Measurements from ENCODE around the gene ATP5ME. TPM values are rescaled to one million over a fixed set of nuclear protein-coding genes. Genes with fewer than 3 reads are reported as not detected.
A peak's percentile ranks its signal among the peaks of the same experiment; 100 is the strongest.

Gene ATP5ME
- total and polyA plus RNA-seq, 2 of the 13 experiments (the other 11 are each of a cell fraction or from before 2014, with no cell fraction given): 305 to 753 TPM

DNA sequence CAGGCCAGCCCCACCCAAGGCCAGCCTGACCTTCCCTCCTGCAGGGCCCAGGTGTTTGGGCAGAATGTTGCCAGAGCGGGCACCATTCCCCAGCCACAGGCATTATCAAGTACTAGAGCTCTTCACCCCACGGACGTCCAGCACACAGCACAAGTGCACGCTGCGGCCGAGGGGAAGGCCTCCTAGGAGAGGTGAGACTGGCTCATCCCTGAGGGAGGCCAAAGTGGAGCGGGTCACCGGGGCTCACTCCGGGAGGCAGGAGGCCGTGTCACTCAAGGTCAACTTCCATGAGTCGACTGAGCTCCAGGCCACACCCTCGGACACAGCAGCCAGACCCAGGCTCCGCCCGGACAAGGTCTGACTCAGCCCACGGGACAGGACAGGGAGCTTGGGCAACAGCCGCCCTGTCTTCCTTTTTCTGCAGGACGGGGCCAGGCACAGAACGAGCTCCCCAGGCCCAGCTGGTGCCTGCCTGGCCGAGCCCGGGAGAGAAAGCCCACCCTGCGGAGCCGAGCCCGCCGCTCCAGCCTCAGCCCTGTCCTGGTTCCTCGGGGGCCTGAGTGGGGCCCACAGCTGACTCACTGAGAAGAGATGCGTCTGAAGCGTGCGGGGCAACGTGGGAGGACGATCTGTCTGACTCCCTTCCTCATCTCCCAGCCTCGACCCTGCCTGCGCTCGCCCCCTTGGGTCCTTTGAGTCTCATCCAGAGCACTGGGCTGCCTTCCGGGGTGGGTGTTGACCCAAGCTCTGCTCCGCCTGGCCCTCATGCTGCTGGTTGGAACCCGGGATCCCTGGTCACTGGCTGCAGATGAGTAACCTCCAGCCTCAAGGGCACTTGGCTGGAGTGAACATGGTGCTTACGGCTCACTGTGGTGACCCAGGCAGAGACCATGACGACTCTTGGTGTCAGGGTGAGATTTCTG, 13.2 kb upstream of the ATP5ME start (continued):
- TF ChIP-seq, protein P1, sequence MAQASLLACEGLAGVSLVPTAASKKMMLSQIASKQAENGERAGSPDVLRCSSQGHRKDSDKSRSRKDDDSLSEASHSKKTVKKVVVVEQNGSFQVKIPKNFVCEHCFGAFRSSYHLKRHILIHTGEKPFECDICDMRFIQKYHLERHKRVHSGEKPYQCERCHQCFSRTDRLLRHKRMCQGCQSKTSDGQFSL (CRISPR knock-in tag; IDR thresholded peaks at IDR 0.05): no peak
- TF ChIP-seq HMG20B (CRISPR knock-in tag; conservative IDR thresholded peaks at IDR 0.05) (no peak), ZNF224 (CRISPR knock-in tag; IDR thresholded peaks at IDR 0.05) (no peak), ELF1 (CRISPR knock-in tag; IDR thresholded peaks at IDR 0.05) (peak; percentile 52), RFX5 (IDR thresholded peaks at IDR 0.05; ENCODE audit: low read depth, low read length) (no peak), ETV6 (CRISPR knock-in tag; conservative IDR thresholded peaks at IDR 0.05) (no peak; the same call in 1 of the 2 replicates), ZSCAN31 (CRISPR knock-in tag; IDR thresholded peaks at IDR 0.05; ENCODE audit: low read depth) (no peak; the same call in 1 of the 2 replicates), ZMYM3 (CRISPR knock-in tag; IDR thresholded peaks at IDR 0.05) (no peak), TBL1XR1 (IDR thresholded peaks at IDR 0.05; ENCODE audit: borderline replicate concordance, low read length, partially characterized antibody) (no peak)
- TF ChIP-seq, protein P2, sequence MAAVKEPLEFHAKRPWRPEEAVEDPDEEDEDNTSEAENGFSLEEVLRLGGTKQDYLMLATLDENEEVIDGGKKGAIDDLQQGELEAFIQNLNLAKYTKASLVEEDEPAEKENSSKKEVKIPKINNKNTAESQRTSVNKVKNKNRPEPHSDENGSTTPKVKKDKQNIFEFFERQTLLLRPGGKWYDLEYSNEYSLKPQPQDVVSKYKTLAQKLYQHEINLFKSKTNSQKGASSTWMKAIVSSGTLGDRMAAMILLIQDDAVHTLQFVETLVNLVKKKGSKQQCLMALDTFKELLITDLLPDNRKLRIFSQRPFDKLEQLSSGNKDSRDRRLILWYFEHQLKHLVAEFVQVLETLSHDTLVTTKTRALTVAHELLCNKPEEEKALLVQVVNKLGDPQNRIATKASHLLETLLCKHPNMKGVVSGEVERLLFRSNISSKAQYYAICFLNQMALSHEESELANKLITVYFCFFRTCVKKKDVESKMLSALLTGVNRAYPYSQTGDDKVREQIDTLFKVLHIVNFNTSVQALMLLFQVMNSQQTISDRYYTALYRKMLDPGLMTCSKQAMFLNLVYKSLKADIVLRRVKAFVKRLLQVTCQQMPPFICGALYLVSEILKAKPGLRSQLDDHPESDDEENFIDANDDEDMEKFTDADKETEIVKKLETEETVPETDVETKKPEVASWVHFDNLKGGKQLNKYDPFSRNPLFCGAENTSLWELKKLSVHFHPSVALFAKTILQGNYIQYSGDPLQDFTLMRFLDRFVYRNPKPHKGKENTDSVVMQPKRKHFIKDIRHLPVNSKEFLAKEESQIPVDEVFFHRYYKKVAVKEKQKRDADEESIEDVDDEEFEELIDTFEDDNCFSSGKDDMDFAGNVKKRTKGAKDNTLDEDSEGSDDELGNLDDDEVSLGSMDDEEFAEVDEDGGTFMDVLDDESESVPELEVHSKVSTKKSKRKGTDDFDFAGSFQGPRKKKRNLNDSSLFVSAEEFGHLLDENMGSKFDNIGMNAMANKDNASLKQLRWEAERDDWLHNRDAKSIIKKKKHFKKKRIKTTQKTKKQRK (IDR thresholded peaks at IDR 0.05; ENCODE audit: low read length): no peak
- TF ChIP-seq, protein P3, sequence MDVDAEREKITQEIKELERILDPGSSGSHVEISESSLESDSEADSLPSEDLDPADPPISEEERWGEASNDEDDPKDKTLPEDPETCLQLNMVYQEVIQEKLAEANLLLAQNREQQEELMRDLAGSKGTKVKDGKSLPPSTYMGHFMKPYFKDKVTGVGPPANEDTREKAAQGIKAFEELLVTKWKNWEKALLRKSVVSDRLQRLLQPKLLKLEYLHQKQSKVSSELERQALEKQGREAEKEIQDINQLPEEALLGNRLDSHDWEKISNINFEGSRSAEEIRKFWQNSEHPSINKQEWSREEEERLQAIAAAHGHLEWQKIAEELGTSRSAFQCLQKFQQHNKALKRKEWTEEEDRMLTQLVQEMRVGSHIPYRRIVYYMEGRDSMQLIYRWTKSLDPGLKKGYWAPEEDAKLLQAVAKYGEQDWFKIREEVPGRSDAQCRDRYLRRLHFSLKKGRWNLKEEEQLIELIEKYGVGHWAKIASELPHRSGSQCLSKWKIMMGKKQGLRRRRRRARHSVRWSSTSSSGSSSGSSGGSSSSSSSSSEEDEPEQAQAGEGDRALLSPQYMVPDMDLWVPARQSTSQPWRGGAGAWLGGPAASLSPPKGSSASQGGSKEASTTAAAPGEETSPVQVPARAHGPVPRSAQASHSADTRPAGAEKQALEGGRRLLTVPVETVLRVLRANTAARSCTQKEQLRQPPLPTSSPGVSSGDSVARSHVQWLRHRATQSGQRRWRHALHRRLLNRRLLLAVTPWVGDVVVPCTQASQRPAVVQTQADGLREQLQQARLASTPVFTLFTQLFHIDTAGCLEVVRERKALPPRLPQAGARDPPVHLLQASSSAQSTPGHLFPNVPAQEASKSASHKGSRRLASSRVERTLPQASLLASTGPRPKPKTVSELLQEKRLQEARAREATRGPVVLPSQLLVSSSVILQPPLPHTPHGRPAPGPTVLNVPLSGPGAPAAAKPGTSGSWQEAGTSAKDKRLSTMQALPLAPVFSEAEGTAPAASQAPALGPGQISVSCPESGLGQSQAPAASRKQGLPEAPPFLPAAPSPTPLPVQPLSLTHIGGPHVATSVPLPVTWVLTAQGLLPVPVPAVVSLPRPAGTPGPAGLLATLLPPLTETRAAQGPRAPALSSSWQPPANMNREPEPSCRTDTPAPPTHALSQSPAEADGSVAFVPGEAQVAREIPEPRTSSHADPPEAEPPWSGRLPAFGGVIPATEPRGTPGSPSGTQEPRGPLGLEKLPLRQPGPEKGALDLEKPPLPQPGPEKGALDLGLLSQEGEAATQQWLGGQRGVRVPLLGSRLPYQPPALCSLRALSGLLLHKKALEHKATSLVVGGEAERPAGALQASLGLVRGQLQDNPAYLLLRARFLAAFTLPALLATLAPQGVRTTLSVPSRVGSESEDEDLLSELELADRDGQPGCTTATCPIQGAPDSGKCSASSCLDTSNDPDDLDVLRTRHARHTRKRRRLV (CRISPR knock-in tag; IDR thresholded peaks at IDR 0.05): no peak
- TF ChIP-seq, protein P4, sequence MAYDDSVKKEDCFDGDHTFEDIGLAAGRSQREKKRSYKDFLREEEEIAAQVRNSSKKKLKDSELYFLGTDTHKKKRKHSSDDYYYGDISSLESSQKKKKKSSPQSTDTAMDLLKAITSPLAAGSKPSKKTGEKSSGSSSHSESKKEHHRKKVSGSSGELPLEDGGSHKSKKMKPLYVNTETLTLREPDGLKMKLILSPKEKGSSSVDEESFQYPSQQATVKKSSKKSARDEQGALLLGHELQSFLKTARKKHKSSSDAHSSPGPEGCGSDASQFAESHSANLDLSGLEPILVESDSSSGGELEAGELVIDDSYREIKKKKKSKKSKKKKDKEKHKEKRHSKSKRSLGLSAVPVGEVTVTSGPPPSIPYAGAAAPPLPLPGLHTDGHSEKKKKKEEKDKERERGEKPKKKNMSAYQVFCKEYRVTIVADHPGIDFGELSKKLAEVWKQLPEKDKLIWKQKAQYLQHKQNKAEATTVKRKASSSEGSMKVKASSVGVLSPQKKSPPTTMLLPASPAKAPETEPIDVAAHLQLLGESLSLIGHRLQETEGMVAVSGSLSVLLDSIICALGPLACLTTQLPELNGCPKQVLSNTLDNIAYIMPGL (CRISPR knock-in tag; IDR thresholded peaks at IDR 0.05; ENCODE audit: borderline replicate concordance in 1 of 2, low read depth in 1 of 2): peak in 1 of 2 experiments; percentile 50; a peak in 1 of 4 replicates
- TF ChIP-seq, protein P5, sequence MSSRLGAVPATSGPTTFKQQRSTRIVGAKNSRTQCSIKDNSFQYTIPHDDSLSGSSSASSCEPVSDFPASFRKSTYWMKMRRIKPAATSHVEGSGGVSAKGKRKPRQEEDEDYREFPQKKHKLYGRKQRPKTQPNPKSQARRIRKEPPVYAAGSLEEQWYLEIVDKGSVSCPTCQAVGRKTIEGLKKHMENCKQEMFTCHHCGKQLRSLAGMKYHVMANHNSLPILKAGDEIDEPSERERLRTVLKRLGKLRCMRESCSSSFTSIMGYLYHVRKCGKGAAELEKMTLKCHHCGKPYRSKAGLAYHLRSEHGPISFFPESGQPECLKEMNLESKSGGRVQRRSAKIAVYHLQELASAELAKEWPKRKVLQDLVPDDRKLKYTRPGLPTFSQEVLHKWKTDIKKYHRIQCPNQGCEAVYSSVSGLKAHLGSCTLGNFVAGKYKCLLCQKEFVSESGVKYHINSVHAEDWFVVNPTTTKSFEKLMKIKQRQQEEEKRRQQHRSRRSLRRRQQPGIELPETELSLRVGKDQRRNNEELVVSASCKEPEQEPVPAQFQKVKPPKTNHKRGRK (CRISPR knock-in tag; IDR thresholded peaks at IDR 0.05): no peak
- TF ChIP-seq, protein P6, sequence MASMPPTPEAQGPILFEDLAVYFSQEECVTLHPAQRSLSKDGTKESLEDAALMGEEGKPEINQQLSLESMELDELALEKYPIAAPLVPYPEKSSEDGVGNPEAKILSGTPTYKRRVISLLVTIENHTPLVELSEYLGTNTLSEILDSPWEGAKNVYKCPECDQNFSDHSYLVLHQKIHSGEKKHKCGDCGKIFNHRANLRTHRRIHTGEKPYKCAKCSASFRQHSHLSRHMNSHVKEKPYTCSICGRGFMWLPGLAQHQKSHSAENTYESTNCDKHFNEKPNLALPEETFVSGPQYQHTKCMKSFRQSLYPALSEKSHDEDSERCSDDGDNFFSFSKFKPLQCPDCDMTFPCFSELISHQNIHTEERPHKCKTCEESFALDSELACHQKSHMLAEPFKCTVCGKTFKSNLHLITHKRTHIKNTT (CRISPR knock-in tag; IDR thresholded peaks at IDR 0.05): no peak

Measured in HepG2 (cell line).